ENCODE measurements around the gene MED14.

GRCh38 chrX:40651620-40652223, 83.6 kb downstream of the MED14 start:
- TF ChIP-seq FOXP4 (CRISPR knock-in tag; IDR thresholded peaks at IDR 0.05) (no peak), CTCF (IDR thresholded peaks at IDR 0.05) (peak; percentile 49), ZBTB43 (CRISPR knock-in tag; IDR thresholded peaks at IDR 0.05) (no peak), ZNF263 (CRISPR knock-in tag; IDR thresholded peaks at IDR 0.05; ENCODE audit: low read depth) (no peak)

Data from WTC11 (cell line).